Amniotic epithelial cell (primary cell): ENCODE results near the gene FIP1L1.
"Not testable (repeated sequence)": the region's sequence is repeated elsewhere in the genome, so short reads cannot be mapped to it uniquely, and the experiment has no call there.

Source experiments
- DNase-seq: peaks from one replicate; pipeline ENCODE4 v3.0.0-alpha.2; 2010; ENCODE audit warnings: low read depth

FIP1L1 gene

GRCh38 chr4:53376900-53377299 lies 541 bp upstream of the FIP1L1 start:
- DNase-seq = peak; percentile 9

GRCh38 chr4:53378171-53378482 lies 686 bp downstream of the FIP1L1 start:
- DNase-seq = no peak

- peak; percentile 20 for DNase-seq
Measured at GRCh38 chr4:53380221-53380620, 2.8 kb downstream of the FIP1L1 start.

- not testable (repeated sequence) for DNase-seq
Measured at GRCh38 chr4:53409479-53409878, 32.0 kb downstream of the FIP1L1 start.

GRCh38 chr4:53419208-53419607 lies 41.8 kb downstream of the FIP1L1 start:
- DNase-seq = no peak

- no peak for DNase-seq
Measured at GRCh38 chr4:53421791-53422190, 44.4 kb downstream of the FIP1L1 start.

GRCh38 chr4:53422367-53422766 lies 44.9 kb downstream of the FIP1L1 start:
- no peak for DNase-seq

- peak; percentile 33 for DNase-seq
Measured at GRCh38 chr4:53424280-53424679, 46.8 kb downstream of the FIP1L1 start.

- no peak for DNase-seq
Measured at GRCh38 chr4:53427366-53427765, 49.9 kb downstream of the FIP1L1 start.

- DNase-seq = peak; percentile 75
Measured at GRCh38 chr4:53431052-53431451, 53.6 kb downstream of the FIP1L1 start.

- DNase-seq = peak; percentile 65
Measured at GRCh38 chr4:53432528-53433424, 55.3 kb downstream of the FIP1L1 start.

- DNase-seq = no peak
Measured at GRCh38 chr4:53436251-53436650, 58.8 kb downstream of the FIP1L1 start.

GRCh38 chr4:53441564-53441963 lies 64.1 kb downstream of the FIP1L1 start:
- no peak for DNase-seq

- no peak for DNase-seq
Measured at GRCh38 chr4:53444954-53445353, 67.5 kb downstream of the FIP1L1 start.

- peak; percentile 56 for DNase-seq
Measured at GRCh38 chr4:53450773-53451172, 73.3 kb downstream of the FIP1L1 start.

GRCh38 chr4:53453385-53453784 lies 75.9 kb downstream of the FIP1L1 start:
- DNase-seq = no peak

GRCh38 chr4:53455766-53456165 lies 78.3 kb downstream of the FIP1L1 start:
- no peak for DNase-seq

- DNase-seq = no peak
Measured at GRCh38 chr4:53456178-53456577, 78.7 kb downstream of the FIP1L1 start.

GRCh38 chr4:53459548-53459947 lies 82.1 kb downstream of the FIP1L1 start:
- peak; percentile 62 for DNase-seq

- peak; percentile 90 for DNase-seq
Measured at GRCh38 chr4:53461244-53461643, 83.8 kb downstream of the FIP1L1 start.

GRCh38 chr4:53463340-53463739 lies 85.9 kb downstream of the FIP1L1 start:
- no peak for DNase-seq

- DNase-seq = no peak
Measured at GRCh38 chr4:53465281-53465680, 87.8 kb downstream of the FIP1L1 start.

GRCh38 chr4:53465891-53466290 lies 88.5 kb downstream of the FIP1L1 start:
- no peak for DNase-seq

- not testable (repeated sequence) for DNase-seq
Measured at GRCh38 chr4:53466576-53466975, 89.1 kb downstream of the FIP1L1 start.
